Keratinocyte (primary cell): ENCODE results near the gene ZNF768.

Source experiments
- CTCF ChIP-seq, 3 experiments: IDR thresholded peaks in 1 of 3; conservative IDR thresholded peaks in 1 of 3; optimal IDR thresholded peaks in 1 of 3; 2 replicates in 2 of 3; 3 replicates in 1 of 3; pipeline versions ENCODE3 to v1.5.1; 2011; ENCODE audit warnings: low read length in 3 of 3, mild to moderate bottlenecking in 3 of 3, moderate library complexity in 2 of 3, control low read depth in 1 of 3, inconsistent platforms in 1 of 3; ENCODE audit not compliant: insufficient read depth in 2 of 3; ENCODE audit errors: extremely low read depth in 1 of 3
- EZH2 ChIP-seq: IDR thresholded peaks from one replicate; pipeline ENCODE4 v1.6.1; 2012; ENCODE audit warnings: inconsistent platforms, mild to moderate bottlenecking, low read length, moderate library complexity

DNA sequence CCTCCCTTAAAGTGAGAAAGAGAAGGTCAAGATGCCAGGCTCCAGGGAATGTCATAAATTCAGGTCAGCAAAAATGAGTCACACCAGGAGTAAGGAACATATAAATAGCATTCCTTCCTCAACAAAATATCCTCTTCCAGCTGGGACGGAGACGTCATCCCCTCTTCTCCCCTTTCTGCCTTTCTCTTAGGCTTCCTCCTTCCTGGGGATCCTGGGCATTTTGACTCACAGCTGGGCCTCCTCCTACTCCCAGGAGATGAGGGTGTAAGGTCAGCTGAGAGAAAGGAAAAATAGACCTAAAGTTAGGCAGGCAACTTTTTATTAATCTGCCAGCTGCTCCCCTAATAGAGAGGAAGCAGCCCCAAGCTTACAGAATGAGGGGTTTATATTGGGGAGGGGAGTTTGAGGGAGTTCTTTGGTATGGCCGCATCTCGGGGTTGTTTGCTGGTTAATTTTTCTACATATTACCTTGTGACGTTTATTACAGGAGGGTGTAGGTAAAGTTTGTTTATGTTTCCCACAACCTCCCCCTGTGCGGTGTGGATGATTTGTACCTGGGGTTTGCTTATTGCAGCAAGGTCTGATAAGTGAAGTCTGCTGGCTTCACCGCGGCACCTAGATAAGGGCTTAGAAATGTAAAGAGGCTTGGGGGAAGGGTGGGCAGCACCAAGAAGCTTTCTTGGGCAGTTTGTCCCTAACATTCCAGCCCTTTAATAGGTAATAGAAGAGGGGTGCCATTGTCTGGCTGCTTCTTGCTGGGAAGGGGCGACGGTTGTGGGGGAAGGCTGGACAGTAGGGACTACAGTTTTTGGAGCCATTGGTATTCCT is 15.3 kb upstream of the ZNF768 start:
- no peak for TF ChIP-seq EZH2
- TF ChIP-seq CTCF (optimal IDR thresholded peaks at IDR 0.05 in 1 of 3, IDR thresholded peaks at IDR 0.05 in 1 of 3, conservative IDR thresholded peaks at IDR 0.05 in 1 of 3; ENCODE audit: extremely low read depth in 1 of 3, insufficient read depth in 2 of 3, low read length in 3 of 3), result no peak
